Ammon's horn (tissue), 1 donor: ENCODE data around the gene WDR54.
A peak's percentile ranks its signal among the peaks of the same experiment; 100 is the strongest.
"Not testable (repeated sequence)": the region's sequence is repeated elsewhere in the genome, so short reads cannot be mapped to it uniquely, and the experiment has no call there.

Experiments used
- DNase-seq: peaks from one replicate; pipeline ENCODE4 v3.0.0-alpha.2; 2016; ENCODE audit warnings: low spot score

Gene WDR54

DNA sequence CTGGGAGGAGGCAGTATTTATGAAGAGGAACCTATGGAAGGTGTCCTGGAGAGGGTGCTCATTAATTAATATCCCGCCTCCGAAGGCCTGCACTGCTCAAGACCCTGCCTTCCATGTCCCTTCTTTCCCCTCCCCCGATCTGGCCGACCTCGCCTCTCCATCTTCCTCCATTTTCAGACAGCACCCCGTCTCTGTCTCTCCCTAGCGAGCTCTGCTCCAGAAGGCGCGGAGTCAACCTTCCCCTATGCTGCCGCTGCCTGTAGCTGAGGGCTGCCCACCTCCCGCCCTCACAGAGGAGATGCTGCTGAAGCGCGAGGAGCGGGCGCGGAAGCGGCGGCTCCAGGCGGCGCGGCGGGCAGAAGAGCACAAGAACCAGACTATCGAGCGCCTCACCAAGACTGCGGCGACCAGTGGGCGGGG lies 35.6 kb downstream of the WDR54 start:
- DNase-seq = peak; percentile 59

DNA sequence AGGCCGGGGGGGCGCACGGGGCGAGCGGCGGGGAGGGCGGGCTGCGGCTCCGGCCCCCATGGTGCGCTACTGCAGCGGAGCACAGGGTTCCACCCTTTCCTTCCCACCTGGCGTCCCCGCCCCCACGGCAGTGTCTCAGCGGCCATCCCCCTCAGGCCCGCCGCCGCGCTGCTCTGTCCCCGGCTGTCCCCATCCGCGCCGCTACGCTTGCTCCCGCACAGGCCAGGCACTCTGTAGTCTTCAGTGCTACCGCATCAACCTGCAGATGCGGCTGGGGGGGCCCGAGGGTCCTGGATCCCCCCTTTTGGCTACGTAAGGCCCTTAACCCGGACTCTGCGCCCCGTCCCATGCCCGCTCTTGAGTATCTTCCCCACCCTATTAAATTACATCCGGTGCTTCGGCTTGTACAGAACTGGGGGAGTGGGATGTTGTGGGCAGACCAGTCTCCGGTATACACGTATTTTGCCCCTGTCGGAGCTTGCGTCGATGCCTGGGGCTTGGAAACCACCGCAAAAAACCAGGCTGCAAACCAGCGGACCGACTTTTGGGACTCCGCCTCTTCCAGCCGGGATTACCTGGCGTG lies 36.1 kb downstream of the WDR54 start:
- peak; percentile 68 for DNase-seq

DNA sequence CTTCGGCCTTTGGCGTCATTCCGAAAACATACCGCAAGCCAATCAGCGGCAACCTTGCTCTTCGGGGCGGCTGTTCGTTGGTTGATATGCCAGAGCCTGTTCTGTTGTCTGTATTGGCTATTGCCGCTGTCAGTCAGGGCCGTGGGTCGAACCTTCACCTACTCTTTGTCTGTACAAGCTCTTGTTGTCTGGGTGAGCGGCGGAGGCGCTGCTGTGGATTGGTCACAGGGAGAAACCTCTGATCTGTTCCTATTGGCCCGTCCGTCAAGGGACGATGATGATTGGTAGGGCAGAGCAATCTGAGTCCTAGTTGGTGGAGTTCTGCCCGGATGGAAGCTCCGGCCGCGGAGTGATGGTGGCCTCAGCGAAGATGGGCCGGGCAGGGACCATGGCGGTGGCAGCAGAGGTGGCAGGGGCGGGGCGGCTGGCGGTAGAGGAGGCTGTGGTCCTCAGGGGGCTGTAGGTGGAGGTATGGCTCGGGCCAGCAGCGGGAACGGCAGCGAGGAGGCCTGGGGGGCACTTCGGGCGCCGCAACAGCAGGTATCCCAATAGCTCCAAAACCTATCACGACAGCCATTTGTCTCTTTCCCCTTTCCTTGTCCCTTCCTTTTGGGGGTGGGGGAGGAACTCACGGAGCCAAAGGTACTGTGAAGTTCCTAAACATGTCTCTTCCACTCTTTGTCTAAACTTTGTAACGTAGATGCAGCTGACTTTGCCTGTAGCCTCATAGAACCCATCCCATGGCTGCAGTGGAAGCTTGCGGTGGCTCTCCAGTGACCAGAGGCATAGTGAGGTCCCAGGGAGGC lies 36.8 kb downstream of the WDR54 start, which contains the start of gene WBP1:
Gene WBP1 (plus strand): TSS at position 307 of the 806 bp plus-strand sequence. CDS start 165 bp downstream, at position 472.
- peak; percentile 100 for DNase-seq

DNA sequence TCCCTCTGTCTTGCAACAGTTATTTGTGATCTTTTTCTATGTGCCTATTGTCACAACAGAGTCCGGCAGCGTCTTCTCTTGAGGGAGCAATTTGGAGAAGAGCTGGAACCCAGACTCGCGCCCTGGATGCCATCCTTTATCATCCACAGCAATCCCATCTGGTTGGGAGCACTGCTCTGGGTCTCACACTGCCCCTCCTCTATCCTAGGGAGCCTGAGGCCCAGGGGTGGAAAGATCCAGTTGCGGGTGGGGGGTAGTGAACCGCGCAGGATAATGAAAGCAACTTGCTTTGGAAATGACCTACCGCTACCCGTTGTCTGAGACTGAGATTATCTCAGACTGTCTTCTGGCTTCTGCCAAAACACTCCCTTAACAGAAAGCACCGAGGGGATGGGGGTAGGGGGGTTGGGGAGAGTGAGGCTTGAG lies 37.4 kb downstream of the WDR54 start:
- no peak for DNase-seq

DNA sequence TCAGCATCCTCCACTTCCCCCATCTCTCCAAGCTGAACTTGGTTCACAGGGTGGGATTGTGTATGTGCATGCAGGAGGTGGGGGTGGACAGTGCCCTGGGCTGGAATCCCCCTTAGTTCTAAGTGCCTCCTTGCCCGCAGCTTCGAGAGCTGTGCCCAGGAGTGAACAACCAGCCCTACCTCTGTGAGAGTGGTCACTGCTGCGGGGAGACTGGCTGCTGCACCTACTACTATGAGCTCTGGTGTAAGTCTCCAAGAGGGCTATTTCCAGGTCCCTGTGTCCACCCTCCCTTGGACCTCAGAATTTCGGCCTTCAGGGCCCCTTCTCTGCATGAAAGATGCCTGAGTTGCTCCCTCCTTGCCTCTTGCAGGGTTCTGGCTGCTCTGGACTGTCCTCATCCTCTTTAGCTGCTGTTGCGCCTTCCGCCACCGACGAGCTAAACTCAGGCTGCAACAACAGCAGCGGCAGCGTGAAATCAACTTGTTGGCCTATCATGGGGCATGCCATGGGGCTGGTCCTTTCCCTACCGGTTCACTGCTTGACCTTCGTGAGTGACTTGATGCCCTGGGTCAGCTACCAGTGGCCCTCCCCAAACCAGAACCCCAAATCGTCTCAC lies 38.1 kb downstream of the WDR54 start:
- not testable (repeated sequence) for DNase-seq

DNA sequence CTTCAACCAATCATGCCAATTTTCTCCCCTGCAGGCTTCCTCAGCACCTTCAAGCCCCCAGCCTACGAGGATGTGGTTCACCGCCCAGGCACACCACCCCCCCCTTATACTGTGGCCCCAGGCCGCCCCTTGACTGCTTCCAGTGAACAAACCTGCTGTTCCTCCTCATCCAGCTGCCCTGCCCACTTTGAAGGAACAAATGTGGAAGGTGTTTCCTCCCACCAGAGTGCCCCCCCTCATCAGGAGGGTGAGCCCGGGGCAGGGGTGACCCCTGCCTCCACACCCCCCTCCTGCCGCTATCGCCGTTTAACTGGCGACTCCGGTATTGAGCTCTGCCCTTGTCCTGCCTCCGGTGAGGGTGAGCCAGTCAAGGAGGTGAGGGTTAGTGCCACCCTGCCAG lies 38.7 kb downstream of the WDR54 start:
- DNase-seq = not testable (repeated sequence)

DNA sequence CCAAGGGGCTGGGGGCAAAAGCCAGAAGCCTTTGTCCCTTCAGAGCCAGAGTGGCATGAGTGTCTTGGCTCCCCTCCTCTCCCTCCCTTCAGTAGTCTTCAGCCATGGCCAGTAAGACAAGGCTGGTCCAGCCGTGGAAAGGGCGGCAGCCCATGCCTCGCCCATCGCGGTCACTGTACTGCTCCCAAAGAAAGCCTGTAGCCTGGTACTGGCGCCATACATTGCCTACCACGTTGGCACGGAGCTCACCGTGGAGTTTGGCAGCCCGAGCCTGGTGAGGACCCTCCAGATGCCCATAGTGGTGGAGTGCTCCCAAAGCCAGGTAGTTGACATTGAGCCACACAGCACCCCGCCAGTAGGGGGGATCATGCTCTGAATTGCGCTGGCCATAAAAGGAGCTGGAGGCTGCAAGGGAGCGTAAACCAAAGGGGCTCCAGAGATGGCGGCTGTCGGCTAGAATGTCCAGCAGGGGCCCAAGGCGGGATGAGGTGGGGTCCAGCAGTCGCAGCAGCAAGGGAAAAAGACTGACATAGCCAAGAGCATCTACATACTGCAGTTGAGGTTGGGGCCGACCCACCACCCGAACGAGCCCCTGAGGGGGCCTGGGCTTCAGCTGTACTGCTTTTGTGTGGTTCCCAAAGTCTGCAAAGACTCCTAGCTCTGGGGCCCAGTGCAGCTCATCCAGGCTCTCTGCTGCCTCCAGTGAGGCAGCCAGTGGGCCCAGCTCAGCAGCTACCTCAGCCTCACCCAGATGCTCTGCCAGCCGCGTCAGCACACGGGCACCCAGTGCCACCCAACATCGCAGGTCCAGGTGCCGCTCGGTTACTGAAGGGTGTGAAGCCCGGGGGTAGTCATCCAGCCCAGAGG lies 39.9 kb downstream of the WDR54 start:
- DNase-seq = no peak

DNA sequence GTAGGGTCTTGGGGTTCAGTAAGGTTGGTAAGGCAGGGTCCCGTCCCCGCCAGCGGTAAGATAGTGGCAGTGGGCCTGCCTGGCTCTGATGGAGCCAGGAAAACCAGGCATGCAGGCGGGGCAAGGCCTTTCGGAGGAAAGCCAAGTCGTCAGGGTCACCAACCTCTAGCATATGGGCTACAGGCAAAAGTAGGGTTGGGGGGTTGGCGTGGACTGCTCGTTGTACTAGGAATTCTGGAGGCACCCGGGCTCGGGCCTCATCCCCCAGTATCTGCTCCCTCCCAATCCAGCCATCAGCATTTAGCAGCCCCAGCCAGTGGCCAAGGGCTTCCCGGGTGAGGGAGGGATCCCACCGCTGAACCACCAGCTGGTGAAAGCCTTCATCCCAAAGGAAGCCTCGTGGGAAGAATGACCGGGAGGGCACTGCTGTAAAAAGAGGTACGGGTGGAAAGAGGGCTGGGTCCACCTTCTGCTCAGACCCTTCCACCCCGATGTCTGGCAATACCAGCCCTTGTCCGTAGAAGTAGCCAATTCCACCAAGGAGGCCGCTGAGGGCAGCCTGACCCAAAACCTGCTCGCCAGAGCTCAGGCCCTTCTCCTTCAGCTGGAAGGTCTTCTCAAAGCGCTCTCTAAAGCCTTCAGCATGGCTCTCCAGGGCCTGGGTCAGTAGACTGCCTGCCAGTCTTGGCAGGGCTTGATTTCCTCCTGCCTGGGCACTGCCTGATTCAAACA lies 40.7 kb downstream of the WDR54 start:
- no peak for DNase-seq

DNA sequence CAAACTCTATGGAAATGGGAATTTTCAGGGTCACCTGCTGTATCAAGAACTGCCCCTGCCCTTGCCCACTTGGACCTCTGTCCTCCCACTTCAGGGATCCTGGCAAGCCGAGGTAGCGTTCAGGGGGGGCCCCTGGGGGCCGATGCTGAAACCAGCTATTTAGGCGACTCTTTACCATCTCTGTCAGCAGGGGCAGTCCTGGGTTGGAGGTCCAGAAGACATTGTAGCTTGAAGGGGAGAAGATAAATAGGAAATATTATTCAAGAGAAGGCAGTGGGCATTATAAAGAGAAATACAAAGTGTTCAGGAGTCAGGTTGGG lies 41.2 kb downstream of the WDR54 start:
- no peak for DNase-seq

DNA sequence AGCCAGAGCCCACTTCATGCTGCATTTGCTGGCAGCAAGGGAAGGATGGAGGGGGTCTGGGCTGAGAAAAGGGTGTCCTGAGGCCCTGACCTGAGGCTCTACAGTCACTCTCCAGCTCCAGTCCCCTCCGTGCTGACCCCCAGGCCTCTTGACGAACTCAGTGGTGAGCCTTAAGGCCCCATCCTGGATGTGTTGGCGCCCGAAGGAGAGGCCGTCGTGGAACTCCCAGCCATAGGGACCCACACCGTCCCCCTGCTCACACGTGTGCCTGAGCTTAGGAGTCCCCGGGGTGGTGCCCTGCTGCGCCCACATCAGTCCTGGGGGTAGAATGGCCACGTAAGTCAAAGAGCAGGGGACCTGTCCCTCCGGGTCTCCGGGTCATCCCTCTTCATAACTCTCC lies 42.9 kb downstream of the WDR54 start:
- no peak for DNase-seq

DNA sequence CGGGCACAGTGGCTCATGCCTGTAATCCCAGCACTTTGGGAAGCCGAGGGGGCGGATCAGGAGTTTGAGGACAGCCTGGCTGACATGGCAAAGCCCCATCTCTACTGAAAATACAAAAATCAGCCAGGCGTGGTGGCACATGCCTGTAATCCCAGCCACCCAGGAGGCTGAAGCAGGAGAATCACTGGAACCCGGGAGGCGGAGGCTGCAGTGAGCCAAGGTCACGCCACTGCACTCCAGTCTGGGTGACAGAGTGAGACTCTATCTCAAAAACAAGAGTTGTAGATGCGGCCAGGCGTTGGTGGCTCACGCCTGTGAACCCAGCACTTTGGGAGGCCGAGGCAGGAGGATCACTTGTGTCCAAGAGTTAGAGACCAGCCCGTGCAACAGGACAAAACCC lies 49.2 kb downstream of the WDR54 start:
- not testable (repeated sequence) for DNase-seq

DNA sequence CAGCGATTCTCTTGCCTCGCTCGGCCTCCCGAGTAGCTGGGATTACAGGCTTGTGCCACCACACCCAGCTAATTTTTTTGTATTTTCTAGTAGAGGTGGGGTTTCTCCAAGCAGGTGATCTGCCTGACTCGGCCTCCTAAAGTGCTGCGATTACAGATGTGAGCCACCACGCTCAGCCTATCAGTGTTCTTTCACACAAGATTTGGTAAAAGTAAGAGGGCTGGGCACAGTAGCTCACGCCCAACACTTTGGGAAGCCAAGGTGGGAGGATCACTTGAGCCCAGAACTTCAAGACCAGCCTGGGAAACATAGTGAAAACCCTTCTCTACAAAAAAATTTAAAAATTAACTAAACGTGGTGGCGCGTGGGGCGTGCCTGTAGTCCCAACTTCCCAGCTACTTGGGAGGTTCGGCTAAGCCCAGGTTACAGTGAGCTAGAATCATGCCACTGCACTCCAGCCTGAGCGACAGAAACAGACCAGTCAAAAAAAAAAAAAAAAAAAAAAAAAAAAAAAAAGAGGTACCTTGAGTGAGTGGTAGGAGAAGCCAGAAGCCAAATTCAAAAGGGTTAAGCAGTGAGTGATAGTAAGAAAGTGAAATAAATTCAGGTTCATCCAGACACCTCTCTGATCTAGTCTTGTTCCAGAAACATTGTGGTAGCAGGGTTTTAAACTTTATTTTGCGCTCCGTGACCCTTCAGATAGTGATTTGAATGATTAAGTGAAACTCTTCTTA lies 50.0 kb downstream of the WDR54 start:
- DNase-seq = no peak

DNA sequence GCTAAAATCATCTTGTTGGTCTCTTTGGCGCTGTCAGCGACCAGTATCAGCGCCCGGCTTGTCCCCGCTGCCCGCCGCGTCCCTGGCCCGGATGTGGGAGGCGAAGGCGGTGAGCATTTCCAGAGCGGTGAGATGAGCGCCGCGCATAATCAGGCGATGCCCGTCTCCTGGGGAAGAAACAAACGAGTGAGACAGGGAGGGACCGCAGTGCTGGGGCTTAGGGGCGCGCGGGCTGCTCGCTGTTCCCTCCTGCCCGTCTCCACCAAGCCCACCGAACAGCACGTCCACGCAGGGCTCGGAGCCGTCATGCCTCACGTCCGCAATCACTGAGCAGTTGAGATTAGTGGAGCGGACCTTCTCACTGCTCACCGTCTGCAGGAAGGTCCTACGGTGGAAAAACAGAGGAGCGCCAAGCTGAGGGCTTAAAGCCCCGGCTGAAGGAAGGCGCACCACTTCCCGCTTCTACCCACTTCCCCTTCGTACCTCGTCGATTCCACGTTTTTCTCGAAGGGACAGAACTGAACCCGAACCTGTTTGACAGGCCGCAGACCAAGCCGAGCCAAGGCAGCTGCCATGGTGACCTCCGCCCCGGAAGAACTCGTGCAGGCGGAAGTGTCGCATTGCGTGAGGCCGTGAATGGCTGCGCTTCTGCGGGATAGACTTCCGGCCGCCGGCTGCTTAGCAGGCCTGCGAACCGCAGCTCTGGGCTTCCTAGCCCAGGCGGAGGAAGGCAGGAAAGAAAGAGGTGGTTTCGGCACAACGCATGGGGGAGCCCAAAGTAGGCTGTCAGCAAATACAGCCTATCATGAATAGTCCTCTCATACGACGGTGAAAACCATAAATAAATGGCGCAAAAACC lies 50.8 kb downstream of the WDR54 start, which contains the start of gene MRPL53:
Gene MRPL53 (minus strand): TSS at position 595 of the 859 bp plus-strand sequence. CDS start 20 bp downstream, at position 575.
- DNase-seq = peak; percentile 97

DNA sequence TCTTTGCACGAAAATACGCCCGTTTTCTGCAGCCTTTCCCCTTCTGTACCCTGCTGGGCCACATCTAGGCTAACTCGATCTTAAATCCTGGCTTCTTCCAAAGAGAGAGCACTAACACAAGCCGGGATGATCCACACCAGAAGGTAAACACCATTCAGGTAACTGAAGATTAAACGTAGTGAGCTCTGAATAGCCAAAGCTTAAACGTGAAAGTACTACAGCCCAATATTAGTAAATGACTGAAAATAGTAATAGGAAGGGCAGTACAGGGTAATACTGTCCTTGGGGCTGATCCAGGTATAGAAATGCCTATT lies 51.4 kb downstream of the WDR54 start:
- no peak for DNase-seq

DNA sequence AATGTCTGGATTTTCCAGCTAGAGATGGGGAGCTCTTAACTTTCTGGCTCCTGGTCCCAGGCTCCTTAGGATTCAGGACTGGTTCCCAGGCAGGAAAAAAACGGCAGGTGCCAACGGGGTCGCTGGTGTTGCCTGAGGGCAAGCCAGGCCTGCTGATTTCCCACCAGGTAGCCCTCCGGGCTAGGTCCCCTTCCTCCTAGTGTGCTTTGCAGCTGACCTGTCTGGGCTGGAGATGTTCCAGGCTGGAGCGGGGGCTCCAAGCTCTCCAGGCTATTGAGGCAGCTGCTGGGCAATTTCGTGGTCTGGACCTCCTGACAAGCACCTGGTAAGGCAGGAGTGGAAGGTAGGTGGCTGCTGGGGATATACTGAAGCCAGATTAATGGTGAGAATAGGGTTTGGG lies 53.0 kb downstream of the WDR54 start:
- no peak for DNase-seq

DNA sequence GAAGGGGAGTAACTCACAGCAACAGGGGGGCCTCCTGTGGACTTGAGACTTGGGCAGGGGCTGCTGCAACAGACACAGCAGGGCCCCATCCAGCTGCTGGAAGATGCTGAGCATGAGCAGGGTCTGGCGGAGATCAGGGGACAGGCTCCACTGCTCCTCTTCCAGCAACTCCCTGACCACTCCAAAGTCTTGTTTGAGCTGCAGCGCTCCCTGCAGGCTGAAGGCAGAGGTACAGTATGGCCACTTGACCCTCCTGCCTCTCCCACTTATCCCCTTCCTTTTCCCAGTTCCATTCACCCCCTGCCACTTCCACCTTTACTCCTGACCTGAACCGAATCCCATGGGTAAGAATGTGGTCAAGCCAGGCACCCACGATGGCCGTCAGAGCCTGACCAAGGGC lies 53.4 kb downstream of the WDR54 start:
- DNase-seq = no peak
